HEK293 (cell line): Measurements from ENCODE around the gene BEST3.

Experiments used
- CTCF ChIP-seq: fragments of 450-650 bp; formaldehyde crosslinking; IDR thresholded peaks from 2 replicates; pipeline ENCODE4 v1.5.1; 2016; ENCODE audit warnings: missing biosample characterization, missing genetic modification characterization
- KLF9 ChIP-seq: fragments of 450-650 bp; formaldehyde crosslinking; IDR thresholded peaks from 2 replicates; pipeline ENCODE4 v1.5.1; 2016; ENCODE audit warnings: missing biosample characterization, missing genetic modification characterization, low read depth
- SALL2 ChIP-seq: fragments of 450-650 bp; formaldehyde crosslinking; IDR thresholded peaks from 2 replicates; pipeline ENCODE4 v1.5.0; 2017; ENCODE audit warnings: missing biosample characterization, mild to moderate bottlenecking, missing genetic modification characterization, borderline replicate concordance
- SP3 ChIP-seq: fragments of 450-650 bp; formaldehyde crosslinking; IDR thresholded peaks from 2 replicates; pipeline ENCODE4 v1.5.1; 2016; ENCODE audit warnings: missing biosample characterization, missing genetic modification characterization
- ZNF174 ChIP-seq: fragments of 450-650 bp; formaldehyde crosslinking; IDR thresholded peaks from 2 replicates; pipeline ENCODE4 v1.5.0; 2017; ENCODE audit warnings: missing biosample characterization, mild to moderate bottlenecking, missing genetic modification characterization
- ZNF561 ChIP-seq: fragments of 450-650 bp; IDR thresholded peaks from 2 replicates; pipeline ENCODE4 v1.5.1; 2018; ENCODE audit warnings: missing biosample characterization, missing genetic modification characterization, borderline replicate concordance
- ZNF639 ChIP-seq: fragments of 450-650 bp; formaldehyde crosslinking; IDR thresholded peaks from 2 replicates; pipeline ENCODE4 v1.5.1; 2016; ENCODE audit warnings: missing biosample characterization, missing genetic modification characterization
- ZNF692 ChIP-seq: fragments of 450-650 bp; formaldehyde crosslinking; IDR thresholded peaks from 2 replicates; pipeline ENCODE4 v1.5.1; 2016; ENCODE audit warnings: missing biosample characterization, missing genetic modification characterization

GRCh38 chr12:69682110-69682755 lies 16.9 kb downstream of the BEST3 start:
- TF ChIP-seq SALL2 (no peak), CTCF (no peak), KLF9 (tag by site-specific recombination) (no peak), ZNF692 (tag by site-specific recombination) (no peak), SP3 (no peak), ZNF639 (tag by site-specific recombination) (no peak), ZNF174 (tag by site-specific recombination) (no peak), ZNF561 (no peak)
